ENCODE measurements around the gene LPCAT4.

GRCh38 chr15:34358948-34359347 is 8.0 kb downstream of the LPCAT4 start:
- TF ChIP-seq CTCF (IDR thresholded peaks at IDR 0.05; ENCODE audit: low read depth, low read length, missing input control), result no peak
- TF ChIP-seq ATF3 (IDR thresholded peaks at IDR 0.05), result no peak
- no peak for TF ChIP-seq SP1 (IDR thresholded peaks at IDR 0.05)
- no peak for TF ChIP-seq YY1 (IDR thresholded peaks at IDR 0.05)
- TF ChIP-seq RAD21 (IDR thresholded peaks at IDR 0.05), result no peak
- TF ChIP-seq FOXA1 (IDR thresholded peaks at IDR 0.05), result no peak
